WTC11 (cell line): ENCODE results near the gene JADE2. TPM values are rescaled to one million over a fixed set of nuclear protein-coding genes. Genes with fewer than 3 reads are reported as not detected.

Experiments used
- ATAC-seq: fragments of 200-7000 bp; cut with Tn5 transposase; 2 replicates; pipeline ENCODE4 v1.10.0; 2021; ENCODE audit warnings: mild to moderate bottlenecking, moderate library complexity
- CTCF ChIA-PET: fragments of 300-600 bp; sonication (Branson Sonifier 250); formaldehyde crosslinking; loops from one replicate; lab custom pipeline; 2021; ENCODE audit warnings: antibody characterized with exemption; lab: Charles Lee
- POLR2A ChIA-PET: fragments of 350-600 bp; sonication (Branson Sonifier 250); formaldehyde crosslinking; loops from one replicate; lab custom pipeline; 2021; ENCODE audit warnings: antibody characterized with exemption; lab: Charles Lee
- DNase-seq: peaks from one replicate; pipeline ENCODE4 v3.0.0; 2021; ENCODE audit warnings: low spot score
- H3K27ac Mint-ChIP-seq: 2 replicates; pipeline ENCODE4 v1.8.0; 2021; ENCODE audit warnings: mixed read lengths
- H3K27me3 Mint-ChIP-seq: 2 replicates; pipeline ENCODE4 v1.8.0; 2021; ENCODE audit warnings: low read depth, mild to moderate bottlenecking, moderate library complexity, mixed read lengths
- H3K36me3 Mint-ChIP-seq: 2 replicates; pipeline ENCODE4 v1.8.0; 2021; ENCODE audit warnings: mixed read lengths
- H3K4me1 Mint-ChIP-seq: 2 replicates; pipeline ENCODE4 v1.8.0; 2022; ENCODE audit warnings: mixed read lengths
- H3K4me3 Mint-ChIP-seq: 2 replicates; pipeline ENCODE4 v1.8.0; 2021; ENCODE audit warnings: mild to moderate bottlenecking, moderate library complexity, mixed read lengths
- H3K9me3 Mint-ChIP-seq: 2 replicates; pipeline ENCODE4 v1.8.0; 2021; ENCODE audit warnings: mixed read lengths
- ATF1 ChIP-seq: sonication (generic); formaldehyde crosslinking; IDR thresholded peaks from 2 replicates; pipeline ENCODE4 v1.8.1; 2023; ENCODE audit warnings: mild to moderate bottlenecking, moderate library complexity, missing genetic modification reagents
- ETV6 ChIP-seq: sonication (generic); formaldehyde crosslinking; IDR thresholded peaks from 2 replicates; pipeline ENCODE4 v1.8.1; 2022; ENCODE audit warnings: mild to moderate bottlenecking, missing genetic modification reagents
- FOXP1 ChIP-seq: sonication (generic); formaldehyde crosslinking; IDR thresholded peaks from 2 replicates; pipeline ENCODE4 v1.8.0; 2022; ENCODE audit warnings: missing genetic modification reagents, mild to moderate bottlenecking, moderate library complexity, borderline replicate concordance
- GABPB1 ChIP-seq: sonication (generic); formaldehyde crosslinking; IDR thresholded peaks from 2 replicates; pipeline ENCODE4 v1.8.1; 2023; ENCODE audit warnings: mild to moderate bottlenecking, missing genetic modification reagents
- GRHL2 ChIP-seq: fragments of 250-450 bp; sonication (Bioruptor Pico); IDR thresholded peaks from 2 replicates; pipeline ENCODE4 v1.8.0; 2022; ENCODE audit warnings: mild to moderate bottlenecking, moderate library complexity; ENCODE audit not compliant: insufficient replicate concordance, severe bottlenecking
- GTF2I ChIP-seq: fragments of 250-450 bp; sonication (Bioruptor Pico); conservative IDR thresholded peaks from 2 replicates; pipeline ENCODE4 v1.4.0; 2021; ENCODE audit warnings: mild to moderate bottlenecking
- MXD4 ChIP-seq: fragments of 250-450 bp; sonication (Bioruptor Pico); IDR thresholded peaks from 2 replicates; pipeline ENCODE4 v1.8.0; 2021; ENCODE audit warnings: mild to moderate bottlenecking, moderate library complexity, borderline replicate concordance
- NFATC4 ChIP-seq: fragments of 250-450 bp; sonication (Bioruptor Pico); IDR thresholded peaks from 2 replicates; pipeline ENCODE4 v1.9.0; 2021; ENCODE audit warnings: mild to moderate bottlenecking
- NFE2L1 ChIP-seq: sonication (generic); formaldehyde crosslinking; IDR thresholded peaks from 2 replicates; pipeline ENCODE4 v1.8.1; 2023; ENCODE audit warnings: missing genetic modification reagents
- SMAD3 ChIP-seq: sonication (generic); formaldehyde crosslinking; IDR thresholded peaks from 2 replicates; pipeline ENCODE4 v1.8.0; 2022; ENCODE audit warnings: missing genetic modification reagents, mild to moderate bottlenecking, borderline replicate concordance
- USF2 ChIP-seq: sonication (generic); formaldehyde crosslinking; IDR thresholded peaks from 2 replicates; pipeline ENCODE4 v1.8.1; 2023; ENCODE audit warnings: mild to moderate bottlenecking, missing genetic modification reagents, moderate library complexity
- ZBTB21 ChIP-seq: sonication (generic); formaldehyde crosslinking; IDR thresholded peaks from 2 replicates; pipeline ENCODE4 v1.8.1; 2023; ENCODE audit warnings: mild to moderate bottlenecking, missing genetic modification reagents, borderline replicate concordance
- ZNF121 ChIP-seq: sonication (generic); formaldehyde crosslinking; IDR thresholded peaks from 2 replicates; pipeline ENCODE4 v1.8.0; 2023; ENCODE audit warnings: missing genetic modification reagents
- ZNF232 ChIP-seq: sonication (generic); formaldehyde crosslinking; IDR thresholded peaks from 2 replicates; pipeline ENCODE4 v1.8.0; 2022; ENCODE audit warnings: mild to moderate bottlenecking, missing genetic modification reagents
- ZNF317 ChIP-seq: sonication (generic); formaldehyde crosslinking; IDR thresholded peaks from 2 replicates; pipeline ENCODE4 v1.8.1; 2023; ENCODE audit warnings: low read depth, mild to moderate bottlenecking, moderate library complexity, missing genetic modification reagents, borderline replicate concordance
- ZNF396 ChIP-seq: fragments of 250-450 bp; sonication (Bioruptor Pico); IDR thresholded peaks from 2 replicates; pipeline ENCODE4 v1.8.0; 2021; ENCODE audit warnings: mild to moderate bottlenecking, moderate library complexity, borderline replicate concordance
- ZNF423 ChIP-seq: fragments of 250-450 bp; sonication (Bioruptor Pico); IDR thresholded peaks from 2 replicates; pipeline ENCODE4 v2.1.2; 2022; ENCODE audit warnings: mild to moderate bottlenecking, moderate library complexity
- ZNF671 ChIP-seq: fragments of 250-450 bp; sonication (Bioruptor Pico); IDR thresholded peaks from 2 replicates; pipeline ENCODE4 v1.8.0; 2021; ENCODE audit warnings: mild to moderate bottlenecking
- total RNA-seq: library from RNA; stranded (reverse); gene quantifications from 3 replicates; pipeline ENCODE4 v1.2.3, GENCODE V29; 2021
- TF ChIP-seq, protein P1 (sequence below): sonication (generic); formaldehyde crosslinking; IDR thresholded peaks from 2 replicates; pipeline ENCODE4 v1.8.0; 2023; ENCODE audit warnings: missing genetic modification reagents
- TF ChIP-seq, protein P2 (sequence below): sonication (generic); formaldehyde crosslinking; IDR thresholded peaks from 2 replicates; pipeline ENCODE4 v1.8.0; 2023; ENCODE audit warnings: mild to moderate bottlenecking, missing genetic modification reagents
- TF ChIP-seq, protein P3 (sequence below): fragments of 250-450 bp; sonication (Bioruptor Pico); IDR thresholded peaks from 2 replicates; pipeline ENCODE4 v1.8.0; 2021; ENCODE audit warnings: mild to moderate bottlenecking
- TF ChIP-seq, protein P4 (sequence below): sonication (generic); formaldehyde crosslinking; IDR thresholded peaks from 2 replicates; pipeline ENCODE4 v1.8.0; 2022; ENCODE audit warnings: mild to moderate bottlenecking, missing genetic modification reagents
- TF ChIP-seq, protein P5 (sequence below): sonication (generic); formaldehyde crosslinking; IDR thresholded peaks from 2 replicates; pipeline ENCODE4 v1.8.0; 2022; ENCODE audit warnings: mild to moderate bottlenecking, missing genetic modification reagents

Gene JADE2
- total RNA-seq, 1 experiment from 2014 or later = 40.8 TPM

GRCh38 chr5:134565791-134566740 is 40.6 kb downstream of the JADE2 start (continued):
- TF ChIP-seq, protein P1, sequence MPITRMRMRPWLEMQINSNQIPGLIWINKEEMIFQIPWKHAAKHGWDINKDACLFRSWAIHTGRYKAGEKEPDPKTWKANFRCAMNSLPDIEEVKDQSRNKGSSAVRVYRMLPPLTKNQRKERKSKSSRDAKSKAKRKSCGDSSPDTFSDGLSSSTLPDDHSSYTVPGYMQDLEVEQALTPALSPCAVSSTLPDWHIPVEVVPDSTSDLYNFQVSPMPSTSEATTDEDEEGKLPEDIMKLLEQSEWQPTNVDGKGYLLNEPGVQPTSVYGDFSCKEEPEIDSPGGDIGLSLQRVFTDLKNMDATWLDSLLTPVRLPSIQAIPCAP (CRISPR knock-in tag) = no peak
- TF ChIP-seq, protein P2, sequence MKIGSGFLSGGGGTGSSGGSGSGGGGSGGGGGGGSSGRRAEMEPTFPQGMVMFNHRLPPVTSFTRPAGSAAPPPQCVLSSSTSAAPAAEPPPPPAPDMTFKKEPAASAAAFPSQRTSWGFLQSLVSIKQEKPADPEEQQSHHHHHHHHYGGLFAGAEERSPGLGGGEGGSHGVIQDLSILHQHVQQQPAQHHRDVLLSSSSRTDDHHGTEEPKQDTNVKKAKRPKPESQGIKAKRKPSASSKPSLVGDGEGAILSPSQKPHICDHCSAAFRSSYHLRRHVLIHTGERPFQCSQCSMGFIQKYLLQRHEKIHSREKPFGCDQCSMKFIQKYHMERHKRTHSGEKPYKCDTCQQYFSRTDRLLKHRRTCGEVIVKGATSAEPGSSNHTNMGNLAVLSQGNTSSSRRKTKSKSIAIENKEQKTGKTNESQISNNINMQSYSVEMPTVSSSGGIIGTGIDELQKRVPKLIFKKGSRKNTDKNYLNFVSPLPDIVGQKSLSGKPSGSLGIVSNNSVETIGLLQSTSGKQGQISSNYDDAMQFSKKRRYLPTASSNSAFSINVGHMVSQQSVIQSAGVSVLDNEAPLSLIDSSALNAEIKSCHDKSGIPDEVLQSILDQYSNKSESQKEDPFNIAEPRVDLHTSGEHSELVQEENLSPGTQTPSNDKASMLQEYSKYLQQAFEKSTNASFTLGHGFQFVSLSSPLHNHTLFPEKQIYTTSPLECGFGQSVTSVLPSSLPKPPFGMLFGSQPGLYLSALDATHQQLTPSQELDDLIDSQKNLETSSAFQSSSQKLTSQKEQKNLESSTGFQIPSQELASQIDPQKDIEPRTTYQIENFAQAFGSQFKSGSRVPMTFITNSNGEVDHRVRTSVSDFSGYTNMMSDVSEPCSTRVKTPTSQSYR = no peak
- TF ChIP-seq ZBTB21 (CRISPR knock-in tag) (no peak), ZNF671 (CRISPR knock-in tag) (no peak), FOXP1 (CRISPR knock-in tag) (no peak), ZNF317 (CRISPR knock-in tag) (no peak)
- TF ChIP-seq, protein P3, sequence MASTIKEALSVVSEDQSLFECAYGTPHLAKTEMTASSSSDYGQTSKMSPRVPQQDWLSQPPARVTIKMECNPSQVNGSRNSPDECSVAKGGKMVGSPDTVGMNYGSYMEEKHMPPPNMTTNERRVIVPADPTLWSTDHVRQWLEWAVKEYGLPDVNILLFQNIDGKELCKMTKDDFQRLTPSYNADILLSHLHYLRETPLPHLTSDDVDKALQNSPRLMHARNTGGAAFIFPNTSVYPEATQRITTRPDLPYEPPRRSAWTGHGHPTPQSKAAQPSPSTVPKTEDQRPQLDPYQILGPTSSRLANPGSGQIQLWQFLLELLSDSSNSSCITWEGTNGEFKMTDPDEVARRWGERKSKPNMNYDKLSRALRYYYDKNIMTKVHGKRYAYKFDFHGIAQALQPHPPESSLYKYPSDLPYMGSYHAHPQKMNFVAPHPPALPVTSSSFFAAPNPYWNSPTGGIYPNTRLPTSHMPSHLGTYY = no peak
- TF ChIP-seq, protein P4, sequence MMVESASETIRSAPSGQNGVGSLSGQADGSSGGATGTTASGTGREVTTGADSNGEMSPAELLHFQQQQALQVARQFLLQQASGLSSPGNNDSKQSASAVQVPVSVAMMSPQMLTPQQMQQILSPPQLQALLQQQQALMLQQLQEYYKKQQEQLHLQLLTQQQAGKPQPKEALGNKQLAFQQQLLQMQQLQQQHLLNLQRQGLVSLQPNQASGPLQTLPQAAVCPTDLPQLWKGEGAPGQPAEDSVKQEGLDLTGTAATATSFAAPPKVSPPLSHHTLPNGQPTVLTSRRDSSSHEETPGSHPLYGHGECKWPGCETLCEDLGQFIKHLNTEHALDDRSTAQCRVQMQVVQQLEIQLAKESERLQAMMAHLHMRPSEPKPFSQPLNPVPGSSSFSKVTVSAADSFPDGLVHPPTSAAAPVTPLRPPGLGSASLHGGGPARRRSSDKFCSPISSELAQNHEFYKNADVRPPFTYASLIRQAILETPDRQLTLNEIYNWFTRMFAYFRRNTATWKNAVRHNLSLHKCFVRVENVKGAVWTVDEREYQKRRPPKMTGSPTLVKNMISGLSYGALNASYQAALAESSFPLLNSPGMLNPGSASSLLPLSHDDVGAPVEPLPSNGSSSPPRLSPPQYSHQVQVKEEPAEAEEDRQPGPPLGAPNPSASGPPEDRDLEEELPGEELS (CRISPR knock-in tag) = no peak

GRCh38 chr5:134566741-134567221 is 41.3 kb downstream of the JADE2 start:
- H3K36me3 Mint-ChIP-seq = peaks cover 47% of the 10 kb centered on the region

More at GRCh38 chr5:134566741-134567221, 41.3 kb downstream of the JADE2 start:
- TF ChIP-seq SMAD3 (CRISPR knock-in tag) (no peak), MXD4 (no peak), ZNF396 (CRISPR knock-in tag) (no peak), FOXP1 (CRISPR knock-in tag) (no peak), NFATC4 (CRISPR knock-in tag) (no peak), GTF2I (CRISPR knock-in tag) (no peak), USF2 (CRISPR knock-in tag) (no peak), ATF1 (CRISPR knock-in tag) (no peak), NFE2L1 (no peak), ZNF671 (CRISPR knock-in tag) (no peak), GRHL2 (CRISPR knock-in tag) (no peak), ZNF423 (CRISPR knock-in tag) (no peak), ZNF232 (CRISPR knock-in tag) (no peak), ETV6 (CRISPR knock-in tag) (no peak), GABPB1 (CRISPR knock-in tag) (no peak), ZNF121 (CRISPR knock-in tag) (no peak)
- TF ChIP-seq, protein P5, sequence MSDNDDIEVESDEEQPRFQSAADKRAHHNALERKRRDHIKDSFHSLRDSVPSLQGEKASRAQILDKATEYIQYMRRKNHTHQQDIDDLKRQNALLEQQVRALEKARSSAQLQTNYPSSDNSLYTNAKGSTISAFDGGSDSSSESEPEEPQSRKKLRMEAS (CRISPR knock-in tag) = no peak
- POLR2A ChIA-PET = no interaction called here
- Mint-ChIP-seq H3K9me3 (no peaks in the 10 kb centered on the region), H3K27me3 (no peaks in the 10 kb centered on the region), H3K4me1 (0 out of 2 replicates have a peak, but pooled peaks cover 2% of the 10 kb centered on the region), H3K27ac (peak overlapping the region; percentile 41; the same call in 1 of the 2 replicates), H3K4me3 (no peak overlapping the region)
- no peak for ATAC-seq
- CTCF ChIA-PET = interaction anchor here (1.8 to 2.9 kb wide), 4 partner anchors 11 to 39 kb away, joined by 4 to 16 read pairs (median 6); no protein-coding TSS in a partner anchor
- DNase-seq = no peak
